PC-9 (cell line): ENCODE measurements around the gene FBXL17. TPM values are rescaled to one million over a fixed set of nuclear protein-coding genes. Genes with fewer than 3 reads are reported as not detected.
A peak's percentile ranks its signal among the peaks of the same experiment; 100 is the strongest.

Source experiments
- BruUV-seq: library from RNA; stranded (reverse); fragments of 400-500 nt; replicated peaks from 2 replicates; lab custom pipeline; 2021; lab: Mats Ljungman, UMichigan
- CTCF ChIA-PET: fragments of 300-600 bp; sonication (Branson Sonifier 250); formaldehyde crosslinking; loops from one replicate; lab custom pipeline; 2022; ENCODE audit warnings: antibody characterized with exemption; lab: Charles Lee
- POLR2A ChIA-PET: fragments of 300-600 bp; sonication (Branson Sonifier 250); formaldehyde crosslinking; loops from one replicate; lab custom pipeline; 2022; ENCODE audit warnings: antibody characterized with exemption; ENCODE audit not compliant: unreplicated experiment; lab: Charles Lee
- DNase-seq, 2 experiments: peaks; one replicate each; pipeline versions ENCODE4 v3.0.0 to v3.0.0-alpha.2; 2015 to 2022; ENCODE audit warnings: mixed read lengths in 1 of 2
- H2AFZ ChIP-seq: fragments of 200-600 bp; sonication (generic); 2 replicates; pipeline ENCODE4 v1.8.1; 2017; ENCODE audit warnings: antibody characterized with exemption
- H3F3A ChIP-seq: fragments of 200-600 bp; sonication (generic); 2 replicates; pipeline ENCODE4 v1.8.1; 2017; ENCODE audit warnings: antibody characterized with exemption, mild to moderate bottlenecking, low read depth; ENCODE audit not compliant: insufficient read depth
- H3K27ac ChIP-seq: fragments of 200-600 bp; sonication (generic); 2 replicates; pipeline ENCODE4 v1.6.1; 2016; ENCODE audit warnings: mixed run types
- H3K27me3 ChIP-seq: fragments of 200-600 bp; sonication (generic); 2 replicates; pipeline ENCODE4 v1.6.1; 2016; ENCODE audit warnings: low read depth, mixed run types; ENCODE audit not compliant: insufficient read depth
- H3K36me3 ChIP-seq: fragments of 200-600 bp; sonication (generic); 2 replicates; pipeline ENCODE4 v1.6.1; 2016; ENCODE audit warnings: low read depth, mixed run types
- H3K4me1 ChIP-seq: fragments of 200-600 bp; sonication (generic); replicated peaks from 2 replicates; pipeline ENCODE4 v1.6.1; 2016; ENCODE audit warnings: mixed run types; ENCODE audit not compliant: insufficient read depth
- H3K4me2 ChIP-seq: fragments of 200-600 bp; sonication (generic); 2 replicates; pipeline ENCODE4 v1.6.1; 2017; ENCODE audit warnings: mixed run types
- H3K4me3 ChIP-seq: fragments of 200-600 bp; sonication (generic); 2 replicates; pipeline ENCODE4 v1.6.1; 2016; ENCODE audit warnings: mixed run types
- H3K79me2 ChIP-seq: fragments of 200-600 bp; sonication (generic); 2 replicates; pipeline ENCODE4 v1.6.1; 2017; ENCODE audit warnings: low read depth, mixed run types
- H3K9me2 ChIP-seq: fragments of 200-600 bp; sonication (generic); 2 replicates; pipeline ENCODE4 v1.8.1; 2017; ENCODE audit warnings: mild to moderate bottlenecking; ENCODE audit not compliant: insufficient read depth
- H3K9me3 ChIP-seq: fragments of 200-600 bp; sonication (generic); 2 replicates; pipeline ENCODE4 v1.8.1; 2016; ENCODE audit warnings: low read depth; ENCODE audit not compliant: insufficient read depth
- H4K20me1 ChIP-seq: fragments of 200-600 bp; sonication (generic); 2 replicates; pipeline ENCODE4 v1.8.1; 2017; ENCODE audit not compliant: insufficient read depth
- CTCF ChIP-seq: fragments of 200-600 bp; sonication (generic); conservative IDR thresholded peaks from 2 replicates; pipeline ENCODE4 v1.6.1; 2017; ENCODE audit warnings: mixed run types, antibody characterized with exemption, mild to moderate bottlenecking, moderate library complexity
- EZH2 ChIP-seq: fragments of 200-600 bp; sonication (generic); IDR thresholded peaks from 2 replicates; pipeline ENCODE4 v1.8.0; 2017; ENCODE audit warnings: antibody characterized with exemption, low read depth
- intact Hi-C: fragments of 100-400 bp; cut with micrococcal nuclease; formaldehyde crosslinking; loops from one replicate; pipeline ENCODE4 v1.10.0; 2022; ENCODE audit not compliant: unreplicated experiment
- total RNA-seq: library from RNA; stranded (reverse); gene quantifications from 2 replicates; pipeline ENCODE4 v1.2.3, GENCODE V29; 2021

Gene FBXL17
- total RNA-seq, 1 experiment from 2014 or later: 19.5 TPM

- H2AFZ ChIP-seq: no peak overlapping the region
- BruUV-seq: no TSS peak
- no peaks in the 10 kb centered on the region for H3K9me2 ChIP-seq
- no peak overlapping the region for H3K27ac ChIP-seq
- no peaks in the 10 kb centered on the region for H3K9me3 ChIP-seq
- intact Hi-C loops: no loop called here
- H3K4me1 ChIP-seq: no peaks in the 10 kb centered on the region
- TF ChIP-seq EZH2 (no peak), CTCF (no peak)
- no peaks in the 10 kb centered on the region for H4K20me1 ChIP-seq
- H3K27me3 ChIP-seq: no peaks in the 10 kb centered on the region
- no peaks in the 10 kb centered on the region for H3K79me2 ChIP-seq
- H3K36me3 ChIP-seq: no peaks in the 10 kb centered on the region
- no peak overlapping the region for H3K4me2 ChIP-seq
- ChIA-PET POLR2A (no interaction called here), CTCF (no interaction called here)
- H3F3A ChIP-seq: no peaks in the 10 kb centered on the region
- no peak overlapping the region for H3K4me3 ChIP-seq
- peak in 1 of 2 experiments; percentile 40 for DNase-seq
Observed at GRCh38 chr5:107979291-107979690, 402.6 kb downstream of the FBXL17 start.

GRCh38 chr5:107977550-107978071 lies 404.3 kb downstream of the FBXL17 start:
- no TSS peak for BruUV-seq
- Histone ChIP-seq H3K4me2 (no peak overlapping the region), H3K4me1 (no peaks in the 10 kb centered on the region), H3K27me3 (no peaks in the 10 kb centered on the region), H3K9me3 (no peaks in the 10 kb centered on the region), H3K79me2 (no peaks in the 10 kb centered on the region), H4K20me1 (no peaks in the 10 kb centered on the region), H3K9me2 (no peaks in the 10 kb centered on the region), H3F3A (no peaks in the 10 kb centered on the region), H3K36me3 (no peaks in the 10 kb centered on the region), H3K4me3 (no peak overlapping the region), H2AFZ (no peak overlapping the region), H3K27ac (no peak overlapping the region)
- no peak for DNase-seq
- ChIA-PET CTCF (no interaction called here), POLR2A (no interaction called here)
- no peak for TF ChIP-seq CTCF
- TF ChIP-seq EZH2: no peak
- intact Hi-C loops: no loop called here

- no TSS peak for BruUV-seq
- H3K9me3 ChIP-seq: no peaks in the 10 kb centered on the region
- intact Hi-C loops: no loop called here
- H3K4me1 ChIP-seq: no peaks in the 10 kb centered on the region
- H3K36me3 ChIP-seq: no peaks in the 10 kb centered on the region
- no peaks in the 10 kb centered on the region for H3F3A ChIP-seq
- POLR2A ChIA-PET: interaction anchor here (0.6 kb wide), 1 partner anchor 123 kb away, joined by 6 read pairs; no protein-coding TSS in a partner anchor
- H3K27me3 ChIP-seq: no peaks in the 10 kb centered on the region
- no peak overlapping the region for H3K27ac ChIP-seq
- DNase-seq: no peak
- H4K20me1 ChIP-seq: no peaks in the 10 kb centered on the region
- H2AFZ ChIP-seq: no peak overlapping the region
- TF ChIP-seq EZH2: no peak
- no peak for TF ChIP-seq CTCF
- H3K79me2 ChIP-seq: no peaks in the 10 kb centered on the region
- H3K4me3 ChIP-seq: no peak overlapping the region
- no peak overlapping the region for H3K4me2 ChIP-seq
- CTCF ChIA-PET: no interaction called here
- no peaks in the 10 kb centered on the region; the same call in 1 of the 2 replicates for H3K9me2 ChIP-seq
Observed at GRCh38 chr5:107975568-107975967, 406.3 kb downstream of the FBXL17 start.
